SK-N-SH (cell line): ENCODE data around the gene IGF2. TPM values are rescaled to one million over a fixed set of nuclear protein-coding genes. Genes with fewer than 3 reads are reported as not detected.
A peak's percentile ranks its signal among the peaks of the same experiment; 100 is the strongest.

Source experiments
- CTCF ChIA-PET: fragments of 300-600, 350-600 bp; formaldehyde crosslinking; extraction: SDS; loops from one replicate; lab custom pipeline; 2021; lab: Yijun Ruan, JAX
- POLR2A ChIA-PET: fragments of 350-600 bp; sonication (Branson Sonifier 250); formaldehyde crosslinking; extraction: SDS; loops from one replicate; lab custom pipeline; 2020; ENCODE audit warnings: antibody characterized with exemption, inconsistent platforms; lab: Yijun Ruan, JAX
- DNase-seq: peaks from one replicate; pipeline ENCODE4 v3.0.0; 2012
- H2AFZ ChIP-seq: fragments of 200-600 bp; sonication (generic); 2 replicates; pipeline ENCODE4 v1.8.1; 2016; ENCODE audit warnings: antibody characterized with exemption, mild to moderate bottlenecking, low read depth
- H3F3A ChIP-seq: fragments of 200-600 bp; sonication (generic); replicated peaks from 2 replicates; pipeline ENCODE3; 2016; ENCODE audit warnings: antibody characterized with exemption, mild to moderate bottlenecking; ENCODE audit not compliant: insufficient read depth
- H3K27ac ChIP-seq, 2 experiments: fragments of 200-500 bp in 1 of 2; fragments of 200-600 bp in 1 of 2; sonication (Bioruptor generic) in 1 of 2; sonication (generic), shearing (Covaris generic) in 1 of 2; 2 replicates each; pipeline versions ENCODE4 v1.5.1 to v1.6.1; 2014 to 2016; ENCODE audit warnings: low read depth in 2 of 2, inconsistent platforms in 1 of 2, low read length in 1 of 2, mild to moderate bottlenecking in 1 of 2, mixed read lengths in 1 of 2
- H3K27me3 ChIP-seq: fragments of 200-600 bp; sonication (generic), shearing (Covaris generic); 2 replicates; pipeline ENCODE4 v1.6.1; 2016; ENCODE audit warnings: mixed run types; ENCODE audit not compliant: insufficient read depth
- H3K36me3 ChIP-seq, 2 experiments: fragments of 200-500 bp in 1 of 2; fragments of 200-600 bp in 1 of 2; sonication (Bioruptor generic) in 1 of 2; sonication (generic) in 1 of 2; replicated peaks in 1 of 2; 2 replicates each; pipeline versions ENCODE3 to v1.5.1; 2014 to 2016; ENCODE audit warnings: low read length in 1 of 2, mild to moderate bottlenecking in 1 of 2; ENCODE audit not compliant: insufficient read depth in 2 of 2, control insufficient read depth in 1 of 2
- H3K4me1 ChIP-seq, 2 experiments: fragments of 200-500 bp in 1 of 2; fragments of 200-600 bp in 1 of 2; sonication (Bioruptor generic) in 1 of 2; sonication (generic), shearing (Covaris generic) in 1 of 2; 2 replicates each; pipeline versions ENCODE4 v1.5.1 to v1.6.1; 2014 to 2016; ENCODE audit warnings: low read depth in 1 of 2, low read length in 1 of 2, mixed run types in 1 of 2; ENCODE audit not compliant: insufficient read depth in 2 of 2, control insufficient read depth in 1 of 2
- H3K4me2 ChIP-seq: fragments of 200-600 bp; sonication (generic), shearing (Covaris generic); 2 replicates; pipeline ENCODE4 v1.6.1; 2017; ENCODE audit warnings: mixed run types
- H3K4me3 ChIP-seq, 2 experiments: fragments of 200-500 bp in 1 of 2; fragments of 200-600 bp in 1 of 2; sonication (Bioruptor generic) in 1 of 2; sonication (generic), shearing (Covaris generic) in 1 of 2; 2 replicates each; pipeline versions ENCODE4 v1.5.1 to v1.8.1; 2014 to 2016; ENCODE audit warnings: low read depth in 2 of 2, inconsistent platforms in 1 of 2, low read length in 1 of 2, mild to moderate bottlenecking in 1 of 2, mixed read lengths in 1 of 2, moderate library complexity in 1 of 2
- H3K79me2 ChIP-seq: fragments of 200-600 bp; sonication (generic); 2 replicates; pipeline ENCODE4 v1.8.1; 2017; ENCODE audit warnings: mild to moderate bottlenecking; ENCODE audit not compliant: insufficient read depth
- H3K9ac ChIP-seq: fragments of 200-600 bp; sonication (generic); 2 replicates; pipeline ENCODE4 v1.6.1; 2017; ENCODE audit warnings: mixed run types
- H3K9me2 ChIP-seq: fragments of 200-600 bp; sonication (generic); 2 replicates; pipeline ENCODE4 v1.6.1; 2017; ENCODE audit warnings: mixed run types
- H3K9me3 ChIP-seq: fragments of 200-600 bp; sonication (generic); 2 replicates; pipeline ENCODE4 v1.6.1; 2017; ENCODE audit warnings: mixed run types, mild to moderate bottlenecking, moderate library complexity
- H4K20me1 ChIP-seq: fragments of 200-600 bp; sonication (generic); 2 replicates; pipeline ENCODE4 v1.6.1; 2017; ENCODE audit warnings: mild to moderate bottlenecking, mixed run types; ENCODE audit not compliant: insufficient read depth
- CTCF ChIP-seq: fragments of 200-600 bp; sonication (generic); IDR thresholded peaks from 2 replicates; pipeline ENCODE4 v1.6.1; 2017; ENCODE audit warnings: antibody characterized with exemption, mild to moderate bottlenecking, moderate library complexity
- EP300 ChIP-seq, 2 experiments: IDR thresholded peaks; 2 replicates each; pipeline versions ENCODE4 v1.4.0 to v1.6.1; 2012; ENCODE audit warnings: borderline replicate concordance in 1 of 2, low read depth in 1 of 2, low read length in 1 of 2
- PBX3 ChIP-seq: IDR thresholded peaks from 2 replicates; pipeline ENCODE4; 2012
- REST ChIP-seq: IDR thresholded peaks from 2 replicates; pipeline ENCODE4 v1.6.1; 2012; ENCODE audit warnings: mild to moderate bottlenecking, low read depth, low read length, moderate library complexity
- RXRA ChIP-seq: IDR thresholded peaks from 2 replicates; pipeline ENCODE4 v1.4.0; 2012; ENCODE audit warnings: low read depth, mild to moderate bottlenecking, borderline replicate concordance
- SIN3A ChIP-seq: IDR thresholded peaks from 2 replicates; pipeline ENCODE4 v1.6.1; 2012; ENCODE audit warnings: low read depth, mild to moderate bottlenecking, low read length, moderate library complexity, borderline replicate concordance
- TEAD4 ChIP-seq: IDR thresholded peaks from 2 replicates; pipeline ENCODE4 v1.4.0; 2012; ENCODE audit warnings: mild to moderate bottlenecking, borderline replicate concordance; ENCODE audit not compliant: insufficient read depth
- USF1 ChIP-seq: IDR thresholded peaks from 2 replicates; pipeline ENCODE4 v1.4.0; 2012; ENCODE audit warnings: low read depth, borderline replicate concordance
- ZBTB33 ChIP-seq: IDR thresholded peaks from 2 replicates; pipeline ENCODE4 v1.4.0; 2012; ENCODE audit warnings: low read depth, borderline replicate concordance
- WGBS: methylation state at CpG from one replicate; pipeline ENCODE4 v1.1.6; 2017; ENCODE audit warnings: low lambda C conversion rate; 5-methylcytosine and 5-hydroxymethylcytosine counted together
- polyA plus RNA-seq, 3 experiments: library from polyadenylated mRNA; depleted of rRNA; stranded (reverse); fragments of >200 nt; gene quantifications; 2 replicates each; pipeline ENCODE4 v1.2.3, GENCODE V29; 2012

IGF2 gene
- 0.05 TPM in 1 of 2 replicates, not detected in the other for polyA plus RNA-seq (2012; rRNA removed)
- 0.03 and 0.04 TPM in 2 replicates for polyA plus RNA-seq (2012; cell fraction: cytosol; rRNA removed)
- not detected in 2 replicates for polyA plus RNA-seq (2012; cell fraction: nucleus; rRNA removed)

- H3K9me2 ChIP-seq = no peaks in the 10 kb centered on the region
- CTCF ChIA-PET = interaction anchor here (1.0 to 25.3 kb wide), 6 partner anchors 12 to 305 kb away, joined by 3 to 1098 read pairs (median 51); partner anchors contain the start of genes SYT8 and TNNI2
- H3K36me3 ChIP-seq = no peaks in the 10 kb centered on the region
- H3F3A ChIP-seq = peaks cover 8% of the 10 kb centered on the region
- H3K27me3 ChIP-seq = peaks cover 50% of the 10 kb centered on the region
- no peaks in the 10 kb centered on the region for H3K79me2 ChIP-seq
- peak within 1 kb of the TSS in 1 of 2 experiments; percentile 41; a peak in 1 of 4 replicates for H3K4me3 ChIP-seq
- H3K4me1 ChIP-seq = peaks cover 0 to 8% of the 10 kb centered on the region in 2 experiments; a peak in 1 of 4 replicates
- no peak for TF ChIP-seq USF1
- TF ChIP-seq PBX3 = no peak
- TF ChIP-seq ZBTB33 = no peak
- no peak for TF ChIP-seq CTCF
- no peak for TF ChIP-seq EP300 (IDR thresholded peaks at IDR 0.05; ENCODE audit: borderline replicate concordance in 1 of 2, low read depth in 1 of 2, low read length in 1 of 2)
- TF ChIP-seq, all 33 proteins: peak for 0
- POLR2A ChIA-PET = interaction anchor here (0.8 to 1.5 kb wide), 6 partner anchors 12 to 186 kb away, joined by 3 to 5 read pairs (median 4); no protein-coding TSS in a partner anchor
- WGBS = 1% methylated on average over 15 of the region's 62 CpGs
- H2AFZ ChIP-seq = no peak within 1 kb of the TSS
- H3K4me2 ChIP-seq = no peak within 1 kb of the TSS
- H4K20me1 ChIP-seq = no peaks in the 10 kb centered on the region
- no peak within 1 kb of the TSS for H3K9ac ChIP-seq
- no peaks in the 10 kb centered on the region for H3K9me3 ChIP-seq
- peak; percentile 84 for DNase-seq
- peak within 1 kb of the TSS in 1 of 2 experiments; percentile 47; a peak in 1 of 4 replicates for H3K27ac ChIP-seq
Measured at GRCh38 chr11:2139123-2139521, at the start of gene IGF2. IGF2 (minus strand) TSS chr11:2139389; CDS start chr11:2135523, 3,866 bp downstream.

GRCh38 chr11:2188745-2189144 lies 49.6 kb upstream of the IGF2 start:
- POLR2A ChIA-PET = no interaction called here
- CTCF ChIA-PET = no interaction called here
- TF ChIP-seq ZBTB33 (no peak), SIN3A (no peak), RXRA (no peak), TEAD4 (no peak), REST (no peak)

More at GRCh38 chr11:2188745-2189144, 49.6 kb upstream of the IGF2 start:
- H3K4me3 ChIP-seq = no peak overlapping the region
- H3F3A ChIP-seq = no peaks in the 10 kb centered on the region
- no peaks in the 10 kb centered on the region for H3K27me3 ChIP-seq
- H3K27ac ChIP-seq = no peak overlapping the region
- no peak for DNase-seq
- no peak overlapping the region for H2AFZ ChIP-seq
- 80% methylated on average over 18 of the region's 19 CpGs for WGBS
- no peak overlapping the region for H3K9ac ChIP-seq
- no peaks in the 10 kb centered on the region for H3K36me3 ChIP-seq
- no peak overlapping the region for H3K4me2 ChIP-seq
- peaks cover 0 to 59% of the 10 kb centered on the region in 2 experiments; a peak in 1 of 4 replicates for H3K4me1 ChIP-seq
- no peaks in the 10 kb centered on the region for H4K20me1 ChIP-seq
- H3K9me2 ChIP-seq = no peaks in the 10 kb centered on the region
- no peaks in the 10 kb centered on the region for H3K79me2 ChIP-seq
- H3K9me3 ChIP-seq = no peaks in the 10 kb centered on the region
